Activated CD8-positive, alpha-beta memory T cell treated with anti-CD3 and anti-CD28 coated beads for 48 hours (primary cell): ENCODE results near the gene OGDH.
"Not testable (repeated sequence)": the region's sequence is repeated elsewhere in the genome, so short reads cannot be mapped to it uniquely, and the experiment has no call there.

Source experiments
- DNase-seq, 3 experiments: peaks; one replicate each; pipeline ENCODE4 v3.0.0-alpha.2; 2020; ENCODE audit warnings: low read depth in 2 of 3, low spot score in 2 of 3

OGDH gene

GRCh38 chr7:44666566-44666965 lies 60.1 kb downstream of the OGDH start:
- DNase-seq = no peak

GRCh38 chr7:44667190-44667589 lies 60.8 kb downstream of the OGDH start:
- DNase-seq = no peak

DNA sequence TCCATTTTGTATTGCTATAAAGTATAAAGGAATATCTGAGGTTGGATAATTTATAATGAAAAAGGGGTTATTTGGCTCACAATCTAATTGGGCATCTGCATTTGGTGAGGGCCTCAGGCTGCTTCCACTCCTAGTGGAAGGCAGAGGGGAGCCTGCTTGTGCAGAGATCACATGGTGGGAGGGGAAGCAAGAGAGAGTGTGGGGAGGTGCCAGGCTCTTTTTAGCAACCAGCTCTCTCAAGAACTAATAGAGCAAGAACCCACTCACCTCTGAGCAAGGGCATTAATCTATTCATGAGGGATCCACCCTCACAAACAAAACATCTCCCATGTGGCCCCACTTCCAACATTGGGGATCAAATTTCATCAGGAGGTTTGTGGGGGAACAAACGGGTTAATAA lies 64.6 kb downstream of the OGDH start:
- DNase-seq = no peak

DNA sequence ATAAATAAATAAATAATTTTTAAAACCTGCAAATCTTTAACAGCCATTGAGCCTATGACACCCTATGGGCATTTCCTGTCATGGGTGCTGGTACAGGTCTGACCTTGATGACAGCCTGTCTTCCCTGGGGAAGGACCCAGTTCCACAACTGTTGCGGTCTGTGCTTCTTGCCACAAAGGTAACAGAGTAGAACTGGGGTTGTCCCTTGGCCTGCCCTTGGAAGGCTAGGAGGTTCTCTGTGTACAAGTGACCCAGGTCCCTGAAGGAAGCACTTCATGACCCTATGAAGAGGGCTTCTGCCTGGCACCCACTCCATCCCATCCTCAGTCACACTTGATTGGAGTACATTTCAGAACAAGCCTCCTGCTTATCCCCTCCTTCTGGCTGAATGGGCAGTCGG lies 66.9 kb downstream of the OGDH start:
- no peak for DNase-seq

DNA sequence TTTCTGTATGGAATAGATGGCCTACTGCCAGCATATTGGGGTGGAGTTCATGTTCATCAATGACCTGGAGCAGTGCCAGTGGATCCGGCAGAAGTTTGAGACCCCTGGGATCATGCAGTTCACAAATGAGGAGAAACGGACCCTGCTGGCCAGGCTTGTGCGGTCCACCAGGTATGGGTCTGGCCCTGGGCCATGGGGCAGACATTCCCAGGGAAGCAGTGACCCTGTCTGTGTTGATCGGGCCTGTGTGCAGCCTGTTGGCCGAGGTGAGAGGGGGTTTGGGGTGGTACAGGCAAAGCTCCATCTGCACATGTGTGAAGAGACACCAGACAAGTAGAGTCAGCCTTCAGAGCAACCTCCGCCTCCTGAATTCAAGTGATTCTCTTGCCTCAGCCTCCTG lies 67.3 kb downstream of the OGDH start:
- no peak for DNase-seq

DNA sequence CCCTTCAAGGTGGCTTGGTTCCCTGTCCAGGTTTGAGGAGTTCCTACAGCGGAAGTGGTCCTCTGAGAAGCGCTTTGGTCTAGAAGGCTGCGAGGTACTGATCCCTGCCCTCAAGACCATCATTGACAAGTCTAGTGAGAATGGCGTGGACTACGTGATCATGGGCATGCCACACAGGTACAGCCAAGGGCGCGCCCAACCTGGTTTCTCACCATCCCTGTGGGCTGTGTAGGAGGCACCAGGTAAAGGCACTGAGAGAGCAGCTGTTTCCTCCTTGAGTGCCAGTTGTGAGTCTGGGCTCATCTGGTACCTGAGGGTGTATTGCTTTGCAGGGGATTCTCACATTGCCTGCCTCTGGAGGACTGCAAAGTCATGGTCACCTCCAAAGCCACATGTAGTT lies 68.0 kb downstream of the OGDH start:
- no peak for DNase-seq

DNA sequence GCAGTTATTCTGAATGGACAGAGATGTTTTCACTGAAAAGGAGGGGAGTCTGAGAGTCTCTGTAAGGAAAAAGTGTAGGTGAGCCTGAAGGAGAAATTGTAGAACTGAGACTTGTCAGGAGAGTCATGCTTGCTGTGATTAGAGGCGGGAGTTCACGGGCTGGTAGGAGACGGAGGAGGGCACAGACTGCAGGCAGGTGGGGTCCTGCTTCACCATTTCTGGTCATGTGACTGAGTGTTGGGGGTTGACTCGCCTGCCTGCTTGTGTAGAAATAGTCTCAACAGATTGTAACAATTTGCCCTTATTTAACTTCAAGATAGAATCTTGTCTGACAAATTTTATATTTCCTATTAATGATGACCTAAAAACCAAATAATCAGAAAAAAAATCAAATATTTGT lies 70.3 kb downstream of the OGDH start:
- no peak for DNase-seq

GRCh38 chr7:44678101-44678470 lies 71.7 kb downstream of the OGDH start:
- no peak for DNase-seq

DNA sequence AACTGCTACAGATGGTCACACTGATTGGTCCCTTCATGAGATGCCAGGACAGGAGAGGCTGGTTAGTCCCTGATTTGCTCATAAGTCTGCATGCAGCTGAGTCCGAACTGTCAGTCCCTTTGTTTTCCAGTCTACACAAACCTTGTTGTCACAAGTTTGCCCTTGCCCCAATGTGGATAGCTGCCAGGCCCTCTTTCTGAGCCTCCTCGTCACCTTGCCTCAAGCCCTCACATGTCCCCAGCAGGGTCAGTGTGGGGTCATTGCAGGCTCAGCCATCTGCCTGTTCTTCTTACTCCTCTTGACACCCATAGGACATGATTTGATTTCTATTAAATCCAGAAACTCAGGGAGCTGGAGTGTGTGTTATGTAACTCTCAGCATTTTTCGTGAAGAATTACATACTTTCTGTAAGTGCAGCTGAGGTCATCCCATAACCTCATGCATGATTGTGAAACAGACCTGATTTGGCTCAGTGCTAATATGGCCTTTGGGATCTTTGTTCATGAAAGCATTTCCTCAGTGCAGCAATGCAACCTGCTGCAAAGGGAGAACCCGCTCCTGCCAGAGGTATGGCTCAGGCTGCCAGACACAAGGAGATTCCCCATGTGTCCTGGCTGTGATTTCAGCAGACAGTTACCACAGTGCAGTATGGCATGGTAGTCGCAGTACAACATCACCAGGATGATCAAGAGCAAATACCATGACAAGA lies 72.2 kb downstream of the OGDH start:
- no peak for DNase-seq

- no peak for DNase-seq
Measured at GRCh38 chr7:44681645-44682044, 75.2 kb downstream of the OGDH start.

GRCh38 chr7:44685723-44686122 lies 79.3 kb downstream of the OGDH start:
- DNase-seq = no peak

- DNase-seq = no peak
Measured at GRCh38 chr7:44689427-44689826, 83.0 kb downstream of the OGDH start.

- DNase-seq = no peak
Measured at GRCh38 chr7:44693641-44694313, 87.3 kb downstream of the OGDH start.

GRCh38 chr7:44694326-44694725 lies 87.9 kb downstream of the OGDH start:
- DNase-seq = no peak

GRCh38 chr7:44694766-44695165 lies 88.3 kb downstream of the OGDH start:
- no peak for DNase-seq

- DNase-seq = no peak
Measured at GRCh38 chr7:44695756-44696155, 89.3 kb downstream of the OGDH start.

- no peak for DNase-seq
Measured at GRCh38 chr7:44696728-44697127, 90.3 kb downstream of the OGDH start.

- DNase-seq = no peak
Measured at GRCh38 chr7:44697136-44698045, 91.0 kb downstream of the OGDH start.

DNA sequence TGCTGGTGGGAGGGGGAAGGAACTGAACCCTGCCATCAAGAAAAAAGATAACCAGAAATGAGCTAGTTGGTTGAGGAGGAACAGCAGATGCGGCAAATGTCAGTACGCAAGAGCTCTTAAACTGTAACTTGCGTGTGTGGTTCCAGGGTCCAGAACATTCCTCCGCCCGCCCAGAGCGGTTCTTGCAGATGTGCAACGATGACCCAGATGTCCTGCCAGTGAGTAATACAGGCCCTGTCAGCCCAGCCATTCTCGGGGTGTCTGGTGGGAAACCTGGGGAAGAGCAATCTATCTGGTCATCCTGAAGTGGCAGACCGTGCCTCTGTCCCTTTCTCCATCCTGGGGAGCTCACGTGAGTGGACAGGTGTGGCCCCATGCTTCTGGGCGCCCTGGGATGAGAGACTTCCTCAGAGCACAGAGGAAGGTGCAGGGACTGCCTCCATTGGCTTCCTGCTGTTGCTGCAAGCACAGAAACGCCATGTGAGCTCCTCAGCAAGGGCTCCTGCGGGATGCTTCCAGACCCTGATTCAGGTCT lies 91.7 kb downstream of the OGDH start:
- DNase-seq = no peak

DNA sequence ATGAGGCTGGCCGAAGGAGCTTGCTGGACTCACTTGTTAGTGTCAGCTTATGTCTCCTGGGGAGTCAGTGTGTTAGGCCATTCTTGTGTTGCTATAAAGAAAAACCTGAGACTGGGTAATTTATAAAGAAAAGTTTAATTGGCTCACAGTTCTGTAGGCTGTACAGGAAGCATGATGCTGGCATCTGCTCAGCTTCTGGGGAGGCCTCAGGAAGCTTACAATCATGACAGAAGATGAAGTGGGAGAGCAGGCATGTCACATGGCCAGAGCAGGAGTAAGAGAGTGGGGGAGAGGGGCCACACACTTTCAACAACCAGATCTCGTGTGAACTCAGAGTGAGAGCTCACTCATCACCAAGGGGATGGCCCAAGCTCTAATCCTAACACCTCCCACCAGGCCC lies 93.2 kb downstream of the OGDH start:
- not testable (repeated sequence) for DNase-seq

DNA sequence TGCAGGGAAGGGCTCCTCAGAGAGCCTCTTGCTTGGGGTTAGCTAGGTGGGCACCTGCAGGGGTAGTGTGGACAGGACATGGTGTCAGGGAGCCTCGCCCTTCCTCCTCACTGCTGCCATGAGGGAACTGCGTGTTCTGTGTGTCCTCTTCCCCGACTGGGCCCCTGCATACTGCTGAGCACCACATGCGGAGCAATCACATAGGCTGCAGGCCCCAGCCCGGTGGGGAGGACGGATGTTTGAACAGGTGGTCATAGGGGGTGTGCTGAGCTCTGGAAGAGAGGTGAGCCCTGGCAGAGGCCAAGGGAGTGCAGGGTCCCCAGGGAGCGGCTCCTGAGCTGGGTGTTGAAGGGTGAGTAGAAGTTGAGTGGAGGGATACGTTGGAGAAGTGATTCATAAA lies 93.9 kb downstream of the OGDH start:
- no peak for DNase-seq

- DNase-seq = not testable (repeated sequence)
Measured at GRCh38 chr7:44703391-44703790, 97.0 kb downstream of the OGDH start.
